Vagina (tissue), 2 donors: ENCODE results near the gene FAM228B. TPM values are rescaled to one million over a fixed set of nuclear protein-coding genes. Genes with fewer than 3 reads are reported as not detected.
"Not testable (repeated sequence)": the region's sequence is repeated elsewhere in the genome, so short reads cannot be mapped to it uniquely, and the experiment has no call there.

Source experiments
- DNase-seq, 2 donors: peaks; one replicate each; pipeline ENCODE4 v3.0.0-alpha.2; 2017; ENCODE audit errors: extremely low spot score in 2 of 2
- H3K27ac ChIP-seq: fragments of 200-600 bp; sonication (generic); one replicate; pipeline ENCODE4 v1.5.1; 2019
- H3K27me3 ChIP-seq: fragments of 200-600 bp; sonication (generic); one replicate; pipeline ENCODE4 v1.5.1; 2019
- H3K36me3 ChIP-seq, 2 donors: fragments of 200-600 bp; sonication (generic); one replicate each; pipeline ENCODE4 v1.5.1; 2017 to 2019
- H3K4me1 ChIP-seq: fragments of 200-600 bp; sonication (generic); one replicate; pipeline ENCODE4 v1.5.1; 2019
- H3K4me3 ChIP-seq, 2 donors: fragments of 200-600 bp; sonication (generic); 1 replicate in 1 of 2; 2 replicates in 1 of 2; pipeline ENCODE4 v1.5.1; 2016 to 2019
- H3K9me3 ChIP-seq: fragments of 200-600 bp; sonication (generic); one replicate; pipeline ENCODE4 v1.5.1; 2019
- CTCF ChIP-seq, 3 experiments: fragments of 450-650 bp in 2 of 3; fragments of 200-600 bp in 1 of 3; sonication (generic) in 1 of 3; IDR thresholded peaks; one replicate each; pipeline ENCODE4 v1.5.1; 2017 to 2019; ENCODE audit warnings: antibody characterized with exemption in 3 of 3, mild to moderate bottlenecking in 2 of 3, moderate library complexity in 2 of 3
- POLR2A ChIP-seq, 2 donors: fragments of 450-650 bp; IDR thresholded peaks; one replicate each; pipeline ENCODE4 v1.6.1; 2017; ENCODE audit warnings: antibody characterized with exemption in 2 of 2, mild to moderate bottlenecking in 2 of 2, moderate library complexity in 2 of 2
- POLR2AphosphoS5 ChIP-seq, 2 donors: sonication (generic); formaldehyde crosslinking; IDR thresholded peaks; one replicate each; pipeline ENCODE4 v1.9.0; 2017; ENCODE audit warnings: antibody characterized with exemption in 2 of 2, mild to moderate bottlenecking in 2 of 2, low read depth in 1 of 2; ENCODE audit not compliant: insufficient read depth in 1 of 2
- intact Hi-C: fragments of 100-400 bp; cut with DNase I; formaldehyde crosslinking; loops from one replicate; pipeline ENCODE4 v1.15.1; 2023
- total RNA-seq: library from RNA; depleted of rRNA; stranded (reverse); fragments of >200 nt; gene quantifications from one replicate; pipeline ENCODE4 v1.2.3, GENCODE V29; 2016

The FAM228B gene
- total RNA-seq, 1 donor from 2014 or later: 16.5 TPM

GRCh38 chr2:24107336-24107735 lies 15.9 kb upstream of the FAM228B start:
- intact Hi-C loops: no loop called here
- DNase-seq: no peak

DNA sequence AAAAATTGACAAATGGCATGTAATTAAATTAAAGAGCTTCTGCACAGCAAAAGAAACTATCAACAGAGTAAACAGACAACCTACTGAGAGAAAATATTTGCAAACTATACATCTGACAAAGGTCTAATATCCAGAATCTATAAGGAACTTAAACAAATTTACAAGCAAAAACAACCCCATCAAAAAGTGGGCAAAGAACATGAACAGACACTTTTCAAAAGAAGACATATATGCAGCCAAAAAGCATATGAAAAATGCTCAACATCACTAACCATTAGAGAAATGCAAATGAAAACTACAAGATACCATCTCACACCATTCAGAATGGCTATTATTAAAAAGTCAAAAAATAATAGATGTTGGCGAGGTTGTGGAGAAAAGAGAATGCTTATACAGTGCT lies 13.8 kb upstream of the FAM228B start:
- intact Hi-C loops, H3K4me1 ChIP-seq, H3K27ac ChIP-seq, H3K27me3 ChIP-seq, DNase-seq, H3K36me3 ChIP-seq, H3K9me3 ChIP-seq, H3K4me3 ChIP-seq: not testable (repeated sequence)

More at GRCh38 chr2:24107336-24107735, 15.9 kb upstream of the FAM228B start:
- no peak overlapping the region for H3K4me3 ChIP-seq
- no peak for TF ChIP-seq POLR2A (IDR thresholded peaks at IDR 0.05)
- TF ChIP-seq CTCF (IDR thresholded peaks at IDR 0.05): no peak
- TF ChIP-seq POLR2AphosphoS5 (IDR thresholded peaks at IDR 0.05; ENCODE audit: insufficient read depth in 1 of 2, low read depth in 1 of 2): no peak
- no peaks in the 10 kb centered on the region for H3K4me1 ChIP-seq
- no peak overlapping the region for H3K27ac ChIP-seq
- H3K36me3 ChIP-seq: no peaks in the 10 kb centered on the region
- no peaks in the 10 kb centered on the region for H3K27me3 ChIP-seq
- H3K9me3 ChIP-seq: no peaks in the 10 kb centered on the region

- no peak for DNase-seq
- H3K9me3 ChIP-seq: no peaks in the 10 kb centered on the region
- no peaks in the 10 kb centered on the region for H3K27me3 ChIP-seq
- no peak for TF ChIP-seq CTCF (IDR thresholded peaks at IDR 0.05)
- TF ChIP-seq POLR2A (IDR thresholded peaks at IDR 0.05): no peak
- TF ChIP-seq POLR2AphosphoS5 (IDR thresholded peaks at IDR 0.05; ENCODE audit: insufficient read depth in 1 of 2, low read depth in 1 of 2): no peak
- H3K36me3 ChIP-seq: no peaks in the 10 kb centered on the region
- H3K27ac ChIP-seq: no peak overlapping the region
- intact Hi-C loops: no loop called here
- H3K4me1 ChIP-seq: no peaks in the 10 kb centered on the region
- H3K4me3 ChIP-seq: no peak overlapping the region
These were observed 12.5 kb upstream of the FAM228B start for GRCh38 chr2:24110660-24111303.

- intact Hi-C loops: no loop called here
- DNase-seq: no peak
- TF ChIP-seq POLR2AphosphoS5 (IDR thresholded peaks at IDR 0.05; ENCODE audit: insufficient read depth in 1 of 2, low read depth in 1 of 2): no peak
- no peak for TF ChIP-seq CTCF (IDR thresholded peaks at IDR 0.05)
- TF ChIP-seq POLR2A (IDR thresholded peaks at IDR 0.05): no peak
- no peak overlapping the region for H3K4me3 ChIP-seq
- no peak overlapping the region for H3K27ac ChIP-seq
- no peaks in the 10 kb centered on the region for H3K27me3 ChIP-seq
- H3K36me3 ChIP-seq: no peaks in the 10 kb centered on the region
- no peaks in the 10 kb centered on the region for H3K4me1 ChIP-seq
- H3K9me3 ChIP-seq: no peaks in the 10 kb centered on the region
These were observed 11.8 kb upstream of the FAM228B start for GRCh38 chr2:24111407-24111901.

DNA sequence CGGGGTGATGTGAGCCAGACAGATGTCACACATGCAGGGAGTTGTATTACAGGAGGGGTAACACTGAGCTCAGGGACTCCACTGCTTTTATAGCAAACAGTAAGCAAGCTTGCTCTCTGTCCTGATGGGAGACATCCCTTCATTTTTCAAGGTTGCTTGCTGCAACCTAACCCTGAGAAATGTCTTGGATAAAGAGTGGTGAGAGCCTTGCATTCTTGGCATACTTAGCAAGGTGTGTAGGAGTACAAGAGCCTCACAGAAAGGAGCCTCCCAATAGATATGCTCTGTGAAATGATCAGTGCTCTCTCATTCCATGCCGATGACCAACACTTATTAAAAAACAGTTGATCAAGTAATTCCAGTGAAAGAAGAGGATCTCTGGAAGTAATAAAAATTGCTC lies 8.2 kb upstream of the FAM228B start:
- Histone ChIP-seq H3K9me3 (no peaks in the 10 kb centered on the region), H3K4me1 (no peaks in the 10 kb centered on the region), H3K4me3 (no peak overlapping the region), H3K36me3 (no peaks in the 10 kb centered on the region), H3K27me3 (no peaks in the 10 kb centered on the region), H3K27ac (no peak overlapping the region)
- no peak for DNase-seq
- intact Hi-C loops: no loop called here
- TF ChIP-seq POLR2A (IDR thresholded peaks at IDR 0.05) (no peak), CTCF (IDR thresholded peaks at IDR 0.05) (no peak), POLR2AphosphoS5 (IDR thresholded peaks at IDR 0.05; ENCODE audit: insufficient read depth in 1 of 2, low read depth in 1 of 2) (no peak)
